Cardiac fibroblast (primary cell): ENCODE measurements around the gene EMP1.
"Not testable (repeated sequence)": the region's sequence is repeated elsewhere in the genome, so short reads cannot be mapped to it uniquely, and the experiment has no call there.

Source experiments
- DNase-seq, 2 donors: peaks; one replicate each; pipeline versions ENCODE4 v3.0.0 to v3.0.0-alpha.2; 2010; ENCODE audit warnings: low read depth in 2 of 2
- H3K4me3 ChIP-seq, 2 donors: replicated peaks in 1 of 2; 1 replicate in 1 of 2; 2 replicates in 1 of 2; pipeline ENCODE4 v1.5.1; 2011; ENCODE audit warnings: low read depth in 2 of 2, low read length in 2 of 2, mild to moderate bottlenecking in 2 of 2, moderate library complexity in 1 of 2
- TF ChIP-seq, protein P1 (sequence below): IDR thresholded peaks from one replicate; pipeline ENCODE4 v1.5.1; 2011; ENCODE audit warnings: low read depth, mild to moderate bottlenecking, low read length, inconsistent platforms

The EMP1 gene

GRCh38 chr12:13257356-13257875 lies 60.9 kb downstream of the EMP1 start:
- DNase-seq, result no peak
- TF ChIP-seq, protein P1, sequence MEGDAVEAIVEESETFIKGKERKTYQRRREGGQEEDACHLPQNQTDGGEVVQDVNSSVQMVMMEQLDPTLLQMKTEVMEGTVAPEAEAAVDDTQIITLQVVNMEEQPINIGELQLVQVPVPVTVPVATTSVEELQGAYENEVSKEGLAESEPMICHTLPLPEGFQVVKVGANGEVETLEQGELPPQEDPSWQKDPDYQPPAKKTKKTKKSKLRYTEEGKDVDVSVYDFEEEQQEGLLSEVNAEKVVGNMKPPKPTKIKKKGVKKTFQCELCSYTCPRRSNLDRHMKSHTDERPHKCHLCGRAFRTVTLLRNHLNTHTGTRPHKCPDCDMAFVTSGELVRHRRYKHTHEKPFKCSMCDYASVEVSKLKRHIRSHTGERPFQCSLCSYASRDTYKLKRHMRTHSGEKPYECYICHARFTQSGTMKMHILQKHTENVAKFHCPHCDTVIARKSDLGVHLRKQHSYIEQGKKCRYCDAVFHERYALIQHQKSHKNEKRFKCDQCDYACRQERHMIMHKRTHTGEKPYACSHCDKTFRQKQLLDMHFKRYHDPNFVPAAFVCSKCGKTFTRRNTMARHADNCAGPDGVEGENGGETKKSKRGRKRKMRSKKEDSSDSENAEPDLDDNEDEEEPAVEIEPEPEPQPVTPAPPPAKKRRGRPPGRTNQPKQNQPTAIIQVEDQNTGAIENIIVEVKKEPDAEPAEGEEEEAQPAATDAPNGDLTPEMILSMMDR, result no peak
- H3K4me3 ChIP-seq, result no peak overlapping the region

- no peak overlapping the region for H3K4me3 ChIP-seq
- TF ChIP-seq, protein P1, result no peak
- DNase-seq, result peak in 1 of 2 donors; percentile 34
Observed at GRCh38 chr12:13258197-13258596, 61.7 kb downstream of the EMP1 start.

- H3K4me3 ChIP-seq, result no peak overlapping the region
- TF ChIP-seq, protein P1, result no peak
- DNase-seq, result no peak
Observed at GRCh38 chr12:13258717-13259119, 62.2 kb downstream of the EMP1 start.

DNA sequence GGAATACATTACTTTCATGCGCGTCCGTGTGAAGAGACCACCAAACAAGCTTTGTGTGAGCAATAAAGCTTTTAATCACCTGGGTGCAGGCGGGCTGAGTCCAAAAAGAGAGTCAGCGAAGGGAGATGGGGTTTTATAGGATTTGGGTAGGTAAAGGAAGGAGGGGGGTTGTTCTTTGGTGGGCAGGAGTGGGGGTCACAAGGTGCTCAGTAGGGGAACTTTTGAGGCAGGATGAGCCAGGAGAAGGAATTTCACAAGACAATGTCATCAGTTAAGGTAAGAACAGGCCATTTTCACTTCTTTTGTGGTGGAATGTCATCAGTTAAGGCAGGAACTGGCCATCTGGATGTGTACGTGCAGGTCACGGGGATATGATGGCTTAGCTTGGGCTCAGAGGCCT lies 63.1 kb downstream of the EMP1 start:
- H3K4me3 ChIP-seq, DNase-seq: not testable (repeated sequence)

DNA sequence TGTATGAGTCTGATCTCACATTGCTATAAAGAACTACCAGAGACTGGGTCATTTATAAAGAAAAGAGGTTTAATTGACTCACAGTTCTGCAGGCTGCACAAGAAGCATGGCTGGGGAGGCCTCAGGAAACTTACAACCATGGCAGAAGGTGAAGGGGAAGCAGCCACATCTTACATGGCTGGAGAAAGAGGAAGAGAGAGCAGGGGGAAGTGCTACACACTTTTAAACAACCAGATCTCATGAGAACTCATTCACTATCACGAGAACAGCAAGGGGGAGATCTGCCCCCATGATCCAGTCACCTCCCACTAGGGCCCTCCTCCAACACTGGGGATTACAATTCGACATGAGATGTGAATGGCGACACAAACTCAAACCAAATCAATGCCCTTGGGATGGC lies 71.3 kb downstream of the EMP1 start:
- not testable (repeated sequence) for H3K4me3 ChIP-seq, DNase-seq

- no peak overlapping the region for H3K4me3 ChIP-seq
- TF ChIP-seq, protein P1, result no peak
- no peak for DNase-seq
Observed at GRCh38 chr12:13268581-13268980, 72.1 kb downstream of the EMP1 start.
